Measurements from ENCODE around the gene PDF.
A peak's percentile ranks its signal among the peaks of the same experiment; 100 is the strongest.

Gene PDF

DNA sequence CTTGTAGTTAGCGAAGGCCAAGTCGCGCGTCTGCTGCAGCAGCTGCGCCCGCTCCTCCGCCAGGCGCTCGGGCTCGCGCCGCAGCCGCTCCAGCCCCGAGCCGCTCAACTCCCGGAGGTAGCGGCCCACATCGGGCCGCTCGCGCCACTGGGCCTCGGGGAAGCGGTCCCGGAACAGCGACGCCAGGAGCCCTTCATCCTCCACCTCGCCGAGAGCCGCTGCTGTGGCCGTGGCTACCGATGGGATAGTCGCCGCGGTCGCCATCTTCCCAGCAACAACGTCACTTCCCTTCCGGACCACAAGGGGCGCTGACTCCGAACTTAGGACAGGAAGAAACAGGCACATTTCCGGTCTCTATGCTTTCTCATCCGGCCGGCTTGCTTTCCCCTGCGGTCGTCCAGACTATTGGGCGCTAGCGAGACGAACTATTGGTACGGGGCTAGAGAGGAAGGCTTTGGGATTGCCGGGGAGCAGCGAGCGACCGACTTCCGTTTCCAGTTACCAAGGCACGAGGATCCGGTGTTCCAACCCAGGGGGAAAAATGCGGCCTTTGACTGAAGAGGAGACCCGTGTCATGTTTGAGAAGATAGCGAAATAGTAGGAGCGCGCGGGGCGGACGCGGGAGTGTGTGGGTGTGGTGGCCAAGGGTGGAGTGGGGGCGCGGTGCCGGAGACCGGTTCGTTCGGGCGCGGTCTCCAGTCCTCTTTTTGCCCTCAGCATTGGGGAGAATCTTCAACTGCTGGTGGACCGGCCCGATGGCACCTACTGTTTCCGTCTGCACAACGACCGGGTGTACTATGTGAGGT is 9.1 kb upstream of the PDF start, which contains the start of the genes COG8 and NIP7:
COG8 (minus strand) TSS at position 276 of the 806 bp plus-strand sequence; CDS start at position 264, 12 bp downstream.
NIP7 (plus strand) TSS at position 484 of the 806 bp plus-strand sequence; CDS start at position 542, 58 bp downstream.
- DNase-seq (ENCODE audit: low read depth): peak; percentile 84

GRCh38 chr16:69338557-69339288 is 8.3 kb upstream of the PDF start:
- DNase-seq (ENCODE audit: low read depth): peak; percentile 40

DNA sequence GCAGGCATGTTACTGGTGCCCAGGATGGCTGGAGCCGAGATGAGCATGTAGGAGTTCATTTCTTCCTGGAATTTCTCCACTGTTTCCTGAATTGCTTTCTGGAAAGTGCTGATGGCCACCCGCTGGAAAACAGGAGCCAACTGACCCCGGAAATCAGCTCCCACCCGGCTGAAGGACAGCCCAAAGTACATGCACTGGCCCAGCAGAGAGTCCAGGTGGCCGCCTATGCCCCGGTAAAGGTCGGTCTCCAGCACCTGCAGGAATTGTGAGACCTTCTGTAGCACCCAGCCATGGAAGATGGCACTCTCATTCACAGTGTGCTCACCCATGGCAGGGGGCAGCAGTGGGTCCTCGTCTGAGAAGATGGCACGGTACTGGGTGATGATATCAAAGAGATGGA is 4.3 kb upstream of the PDF start:
- DNase-seq (ENCODE audit: low read depth): no peak

DNA sequence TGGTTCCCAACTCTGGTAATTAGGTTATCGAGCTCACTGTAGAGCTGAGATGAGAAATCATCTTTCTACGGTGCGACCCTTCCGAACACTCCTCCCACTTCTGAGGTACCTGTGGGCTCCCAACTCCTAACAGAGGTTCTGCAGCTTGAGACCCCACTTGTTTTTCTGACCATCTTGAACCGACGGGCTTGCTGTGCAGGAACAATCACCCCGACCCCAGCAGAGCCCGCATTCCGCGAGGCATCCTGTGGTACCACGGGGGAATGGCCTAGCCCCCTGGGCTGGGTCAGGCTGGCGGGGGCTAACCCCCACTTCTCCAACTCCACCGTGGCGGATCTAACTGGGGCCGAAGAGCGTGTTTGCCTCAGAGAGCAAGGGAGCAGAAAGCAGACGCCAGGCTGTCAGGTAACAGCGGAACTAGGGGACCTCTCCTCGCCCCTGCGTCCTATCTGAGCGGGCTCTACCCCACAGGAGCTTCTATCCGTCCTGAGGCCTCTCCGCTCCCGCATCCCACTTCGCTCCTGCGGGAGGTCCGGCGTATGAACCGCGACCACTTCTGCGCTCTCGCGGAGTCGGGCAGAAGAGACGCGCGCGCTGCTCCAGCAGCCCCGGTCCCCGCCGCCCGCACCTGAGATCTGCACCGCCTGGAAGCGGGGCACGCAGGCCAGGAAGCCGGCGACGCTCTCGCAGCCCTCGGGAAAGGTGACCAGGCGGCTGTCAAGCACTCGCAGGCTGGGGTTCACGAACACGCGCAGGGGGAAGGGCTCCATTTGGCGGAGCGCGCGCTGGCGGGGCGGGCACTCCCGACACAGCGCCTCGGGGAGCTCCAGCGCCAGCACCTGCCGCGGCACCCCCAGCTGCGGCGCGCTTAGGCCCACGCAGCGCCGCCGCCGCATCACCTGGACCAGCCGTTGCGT is 761 bp downstream of the PDF start:
- DNase-seq (ENCODE audit: low read depth): peak; percentile 46

DNA sequence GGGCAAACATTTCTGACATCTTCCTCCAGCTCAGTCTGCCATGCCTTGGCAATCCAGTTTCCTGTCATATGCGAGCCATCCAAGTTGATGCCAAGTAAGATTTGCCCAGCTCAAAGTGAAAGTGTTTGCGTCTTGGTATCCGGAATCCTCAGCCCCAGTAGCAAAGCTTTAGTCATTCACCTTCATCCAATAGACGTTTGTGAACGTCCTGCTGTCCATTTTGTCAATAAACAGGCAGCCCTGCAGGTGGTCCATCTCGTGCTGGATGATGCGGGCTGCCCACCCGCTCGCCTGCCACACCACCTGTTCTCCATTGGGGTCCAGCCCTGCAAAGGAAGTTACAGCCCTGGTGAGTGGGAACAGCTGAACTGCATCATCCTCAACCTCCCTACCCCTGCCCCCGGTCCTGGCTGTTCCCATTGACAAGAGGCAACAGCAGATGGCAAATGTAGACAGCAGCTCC is 1.5 kb downstream of the PDF start:
- no peak for DNase-seq (ENCODE audit: low read depth)

DNA sequence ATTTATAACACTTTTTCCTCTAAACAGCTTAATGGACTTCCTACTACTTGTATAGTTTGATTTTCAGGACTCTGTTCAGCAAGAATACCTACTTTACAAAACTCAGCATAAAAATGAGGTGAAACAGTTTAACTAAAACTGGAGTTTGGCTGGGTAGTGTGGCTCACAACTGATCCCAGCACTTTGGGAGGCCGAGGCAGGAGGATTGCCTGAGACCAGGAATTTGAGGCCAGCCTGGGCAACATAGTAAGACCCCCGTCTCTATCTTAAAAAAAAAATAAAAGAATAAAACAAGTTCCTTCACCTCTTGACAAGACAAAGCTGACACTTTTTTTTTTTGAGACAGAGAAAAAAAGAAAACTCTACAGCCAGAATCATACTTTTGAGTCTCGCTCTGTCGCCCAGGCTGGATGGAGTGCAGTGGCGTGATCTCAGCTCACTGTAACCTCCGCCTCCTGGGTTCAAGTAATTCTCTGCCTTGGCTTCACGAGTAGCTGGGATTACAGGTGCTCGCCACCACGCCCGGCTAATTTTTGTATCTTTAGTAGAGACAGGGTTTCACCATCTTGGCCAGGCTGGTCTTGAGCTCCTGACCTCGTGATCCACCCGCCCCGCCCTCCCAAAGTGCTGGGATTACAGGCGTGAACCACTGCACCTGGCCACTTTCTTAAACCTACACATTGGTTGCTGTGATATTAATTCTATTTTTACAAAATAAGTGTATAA is 2.6 kb downstream of the PDF start:
- no peak for DNase-seq (ENCODE audit: low read depth)

DNA sequence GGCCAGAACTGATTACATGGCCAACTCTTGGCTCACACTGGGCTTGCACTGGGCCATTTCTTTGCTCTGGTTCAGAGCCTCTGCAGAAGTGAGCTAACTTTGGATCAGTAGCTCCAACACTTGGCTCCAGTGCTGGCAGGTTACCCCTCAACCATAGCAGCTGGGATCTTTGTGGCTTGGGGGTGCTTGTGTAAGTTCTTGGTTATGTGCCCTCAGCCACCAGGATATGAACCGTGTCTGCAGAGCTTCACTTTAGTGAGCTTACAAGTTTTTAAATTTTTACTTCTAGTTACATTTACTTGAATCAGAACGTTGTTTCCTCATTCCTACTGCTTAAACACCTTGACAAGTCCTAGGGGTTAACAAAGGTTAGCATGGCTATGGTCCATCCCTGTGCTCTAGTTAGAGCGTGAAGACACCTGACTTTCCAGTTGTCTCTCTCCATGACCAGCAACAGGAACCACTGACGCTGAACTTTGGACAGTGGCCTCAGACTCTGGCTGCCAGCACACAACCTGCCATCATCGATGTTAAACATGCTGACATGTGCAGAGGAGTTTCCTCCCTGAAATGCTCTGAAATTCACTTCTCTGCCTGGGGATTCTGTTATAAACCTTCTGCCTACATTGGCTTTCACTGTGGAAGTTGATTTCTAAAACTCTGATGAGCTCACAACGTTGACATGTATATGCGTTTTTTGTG is 4.1 kb downstream of the PDF start:
- no peak for DNase-seq (ENCODE audit: low read depth)

DNA sequence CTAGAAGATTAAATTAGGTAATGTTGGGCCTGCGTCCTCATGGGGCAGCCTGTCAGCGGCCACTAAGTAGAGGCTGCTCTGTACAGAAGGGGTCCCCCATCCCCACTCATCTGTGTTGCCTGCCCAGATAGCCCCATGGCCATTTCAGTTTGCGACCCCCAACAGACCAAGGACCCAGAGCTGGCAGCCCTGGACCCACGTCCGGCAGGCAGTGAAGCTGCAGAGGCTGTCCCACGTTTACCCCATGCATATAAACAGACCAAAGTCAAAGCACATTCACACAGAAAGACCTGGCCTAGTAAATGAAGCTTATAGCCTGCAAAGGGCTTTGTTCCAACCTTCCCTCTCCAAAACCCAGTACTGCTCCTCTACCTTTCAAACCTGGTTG is 4.6 kb downstream of the PDF start:
- DNase-seq (ENCODE audit: low read depth): no peak

DNA sequence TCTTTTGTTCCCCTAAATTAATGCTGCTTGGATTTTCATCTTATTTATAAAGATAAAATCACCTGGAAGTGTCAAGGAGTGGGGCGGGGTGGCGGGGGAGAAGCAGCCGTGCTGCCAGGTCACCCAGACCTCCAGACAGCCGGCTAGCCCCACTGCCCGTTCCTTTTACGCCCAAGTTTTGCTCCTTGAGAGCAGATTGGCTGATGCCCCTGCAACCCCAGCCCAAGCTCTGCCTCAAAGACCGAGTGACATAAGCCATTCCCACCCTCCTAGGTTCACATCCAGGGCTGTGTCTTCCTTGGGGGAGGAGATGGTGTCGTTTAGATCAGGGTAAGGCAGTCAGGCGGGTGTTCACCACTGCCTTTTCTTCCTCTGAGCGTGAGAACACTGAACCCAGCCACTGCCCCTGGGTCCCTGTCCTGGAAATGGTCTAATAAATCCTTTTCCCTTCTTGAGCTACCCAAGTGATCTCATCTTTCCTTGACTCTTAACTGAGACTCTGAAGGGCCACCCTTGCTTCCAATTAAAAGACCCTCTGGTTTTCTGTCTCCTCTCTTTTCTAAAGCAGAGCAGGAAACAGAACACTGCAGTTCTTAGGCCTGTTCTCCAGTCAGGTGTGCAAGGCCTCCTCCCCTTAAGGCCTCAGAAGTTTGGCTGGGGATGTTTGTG is 5.7 kb downstream of the PDF start:
- DNase-seq (ENCODE audit: low read depth): no peak

GRCh38 chr16:69324013-69324531 is 6.3 kb downstream of the PDF start:
- no peak for DNase-seq (ENCODE audit: low read depth)

GRCh38 chr16:69323415-69323814 is 7.0 kb downstream of the PDF start:
- DNase-seq (ENCODE audit: low read depth): no peak

- DNase-seq (ENCODE audit: low read depth): no peak
These were observed 8.0 kb downstream of the PDF start for GRCh38 chr16:69322343-69322742.

DNA sequence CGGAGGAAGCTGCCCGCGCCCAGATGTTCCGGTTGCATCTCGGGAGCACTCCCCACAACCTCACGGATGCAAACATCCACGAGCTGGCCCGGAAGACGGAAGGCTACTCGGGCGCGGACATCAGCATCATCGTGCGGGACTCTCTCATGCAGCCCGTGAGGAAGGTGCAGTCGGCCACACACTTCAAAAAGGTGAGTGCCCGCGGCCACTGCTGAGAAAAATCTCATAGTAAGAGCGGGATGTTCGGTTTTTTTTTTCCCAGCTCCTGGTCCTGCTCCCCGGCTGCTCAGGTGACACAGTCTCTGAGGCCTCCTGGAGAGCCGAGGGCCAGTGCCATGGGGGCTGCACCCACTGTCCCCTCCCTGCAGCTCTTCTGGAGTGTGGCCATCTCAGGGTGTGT is 9.3 kb downstream of the PDF start:
- no peak for DNase-seq (ENCODE audit: low read depth)

DNA sequence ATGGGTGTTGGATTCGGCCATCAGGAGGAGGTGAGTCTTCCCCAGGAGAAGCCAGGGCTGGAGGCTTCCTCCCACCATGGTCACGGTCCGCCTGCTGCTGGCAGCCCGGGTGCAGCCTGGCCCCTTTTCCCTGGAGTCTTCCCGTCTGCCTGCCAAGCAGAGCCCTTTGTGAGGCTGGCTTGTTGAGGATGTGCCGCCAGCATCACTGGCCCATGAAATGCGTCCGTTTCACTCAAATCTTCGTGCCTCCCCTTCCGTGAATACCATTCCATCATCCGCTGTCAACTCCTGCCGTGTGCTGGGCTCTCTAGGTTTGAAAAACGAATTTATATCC is 9.7 kb downstream of the PDF start:
- DNase-seq (ENCODE audit: low read depth): no peak

DNA sequence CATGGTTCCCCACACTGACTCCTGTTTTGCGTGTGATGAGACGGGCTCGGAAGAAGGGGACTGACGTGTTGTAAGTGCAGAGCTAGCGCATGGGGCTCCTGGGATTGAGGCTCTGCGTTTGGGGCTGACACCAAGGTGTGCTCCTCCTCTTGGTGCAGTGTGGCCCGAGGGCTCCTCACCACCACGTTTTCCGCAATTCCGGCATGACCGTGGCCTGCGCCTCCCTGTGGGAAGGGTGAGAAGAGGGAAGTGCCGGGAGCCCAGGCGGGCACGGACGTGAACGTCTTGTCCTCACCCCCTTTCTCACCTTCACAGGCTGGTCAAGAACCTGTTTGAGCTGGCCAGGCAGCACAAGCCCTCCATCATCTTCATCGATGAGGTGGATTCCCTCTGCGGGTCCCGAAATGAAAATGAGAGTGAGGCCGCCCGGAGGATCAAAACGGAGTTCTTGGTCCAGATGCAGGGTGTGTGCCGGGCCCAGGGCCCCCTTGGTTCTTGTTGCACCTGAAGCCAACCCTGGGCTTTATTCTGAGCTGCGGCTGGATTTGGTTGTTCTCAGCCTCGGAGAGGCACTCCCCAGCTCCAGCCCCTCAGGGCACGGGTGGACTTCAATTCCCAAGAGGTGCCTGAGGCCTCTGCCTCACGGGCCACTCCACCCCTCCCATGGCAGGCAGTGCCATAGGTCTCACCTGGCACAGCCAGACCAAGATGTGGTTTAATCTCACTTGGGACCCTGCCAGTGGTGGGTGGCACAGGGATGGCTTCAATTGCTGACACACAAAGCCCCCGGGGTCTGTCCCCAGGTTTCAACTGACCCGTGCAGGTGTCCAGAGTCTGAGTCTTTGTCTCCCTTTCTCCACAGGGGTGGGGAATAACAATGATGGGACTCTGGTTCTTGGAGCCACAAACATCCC is 10.3 kb downstream of the PDF start:
- no peak for DNase-seq (ENCODE audit: low read depth)

DNA sequence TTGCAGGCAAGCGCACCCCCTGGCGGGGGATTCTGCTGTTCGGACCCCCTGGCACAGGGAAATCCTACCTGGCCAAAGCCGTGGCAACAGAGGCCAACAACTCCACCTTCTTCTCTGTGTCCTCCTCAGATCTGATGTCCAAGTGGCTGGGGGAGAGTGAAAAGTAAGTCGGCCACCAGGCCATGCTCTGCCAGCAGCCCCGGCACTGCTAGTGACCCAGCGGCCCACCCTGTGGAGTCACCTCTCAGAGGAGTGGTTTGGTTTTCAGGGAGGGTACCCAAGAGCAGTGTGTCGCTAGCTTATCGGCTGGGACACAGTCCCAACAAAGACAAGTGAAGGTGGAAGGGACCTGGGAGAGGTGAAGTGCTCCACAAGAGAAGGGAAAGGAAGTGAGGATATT is 11.0 kb downstream of the PDF start:
- no peak for DNase-seq (ENCODE audit: low read depth)

GRCh38 chr16:69318911-69319289 is 11.5 kb downstream of the PDF start:
- DNase-seq (ENCODE audit: low read depth): no peak

GRCh38 chr16:69318177-69318910 is 12.0 kb downstream of the PDF start:
- no peak for DNase-seq (ENCODE audit: low read depth)
